ENCODE measurements around the gene ZHX3. TPM values are rescaled to one million over a fixed set of nuclear protein-coding genes. Genes with fewer than 3 reads are reported as not detected.

ZHX3 gene
- total and polyA plus RNA-seq, 2 of the 4 experiments (the other 2 are of a cell fraction), result 25.0 to 28.0 TPM

DNA sequence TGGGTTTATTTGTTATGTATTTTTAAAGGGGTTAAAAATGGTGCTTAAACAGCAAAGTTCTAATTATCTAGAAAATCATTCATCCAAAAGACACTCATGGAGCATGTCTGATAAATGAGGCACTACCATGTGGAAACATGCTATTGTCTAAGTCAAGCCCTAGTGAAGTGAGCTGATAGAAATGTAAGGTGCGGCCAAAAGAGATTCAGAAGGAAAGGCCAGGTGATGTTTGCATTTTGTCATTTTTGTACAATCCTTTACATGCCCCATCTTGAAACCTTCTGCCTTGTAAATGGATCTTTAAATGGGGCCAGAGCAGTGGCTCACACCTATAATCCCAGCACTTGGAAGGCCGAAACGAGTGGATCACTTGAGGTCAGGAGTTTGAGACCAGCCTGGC, 102.9 kb downstream of the ZHX3 start:
- intact Hi-C loops (cut with micrococcal nuclease), result no loop called here
- dilution Hi-C loops (cut with HindIII; ENCODE audit: low sequenced_read_pairs, unreplicated experiment), result no loop called here
- no peak overlapping the region for H3K56ac ChIP-seq (ENCODE audit: extremely low read depth, insufficient read depth, low read length)
- no peaks in the 10 kb centered on the region for H3K27me3 ChIP-seq (ENCODE audit: control insufficient read depth, insufficient read depth, low read length)
- no peak for TF ChIP-seq MAFK (IDR thresholded peaks at IDR 0.05; ENCODE audit: low read depth, low read length)
- TF ChIP-seq BHLHE40 (IDR thresholded peaks at IDR 0.05; ENCODE audit: low read depth, low read length), result no peak
- TF ChIP-seq, protein P1, sequence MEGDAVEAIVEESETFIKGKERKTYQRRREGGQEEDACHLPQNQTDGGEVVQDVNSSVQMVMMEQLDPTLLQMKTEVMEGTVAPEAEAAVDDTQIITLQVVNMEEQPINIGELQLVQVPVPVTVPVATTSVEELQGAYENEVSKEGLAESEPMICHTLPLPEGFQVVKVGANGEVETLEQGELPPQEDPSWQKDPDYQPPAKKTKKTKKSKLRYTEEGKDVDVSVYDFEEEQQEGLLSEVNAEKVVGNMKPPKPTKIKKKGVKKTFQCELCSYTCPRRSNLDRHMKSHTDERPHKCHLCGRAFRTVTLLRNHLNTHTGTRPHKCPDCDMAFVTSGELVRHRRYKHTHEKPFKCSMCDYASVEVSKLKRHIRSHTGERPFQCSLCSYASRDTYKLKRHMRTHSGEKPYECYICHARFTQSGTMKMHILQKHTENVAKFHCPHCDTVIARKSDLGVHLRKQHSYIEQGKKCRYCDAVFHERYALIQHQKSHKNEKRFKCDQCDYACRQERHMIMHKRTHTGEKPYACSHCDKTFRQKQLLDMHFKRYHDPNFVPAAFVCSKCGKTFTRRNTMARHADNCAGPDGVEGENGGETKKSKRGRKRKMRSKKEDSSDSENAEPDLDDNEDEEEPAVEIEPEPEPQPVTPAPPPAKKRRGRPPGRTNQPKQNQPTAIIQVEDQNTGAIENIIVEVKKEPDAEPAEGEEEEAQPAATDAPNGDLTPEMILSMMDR (conservative IDR thresholded peaks at IDR 0.05; ENCODE audit: low read depth, low read length), result no peak
- TF ChIP-seq MXI1 (IDR thresholded peaks at IDR 0.05; ENCODE audit: borderline replicate concordance, low read depth, low read length), result no peak
- no peak for TF ChIP-seq MAZ (IDR thresholded peaks at IDR 0.05; ENCODE audit: borderline replicate concordance, low read depth, low read length)
- TF ChIP-seq RCOR1 (IDR thresholded peaks at IDR 0.05; ENCODE audit: insufficient replicate concordance, low read length), result no peak
- TF ChIP-seq, protein P2, sequence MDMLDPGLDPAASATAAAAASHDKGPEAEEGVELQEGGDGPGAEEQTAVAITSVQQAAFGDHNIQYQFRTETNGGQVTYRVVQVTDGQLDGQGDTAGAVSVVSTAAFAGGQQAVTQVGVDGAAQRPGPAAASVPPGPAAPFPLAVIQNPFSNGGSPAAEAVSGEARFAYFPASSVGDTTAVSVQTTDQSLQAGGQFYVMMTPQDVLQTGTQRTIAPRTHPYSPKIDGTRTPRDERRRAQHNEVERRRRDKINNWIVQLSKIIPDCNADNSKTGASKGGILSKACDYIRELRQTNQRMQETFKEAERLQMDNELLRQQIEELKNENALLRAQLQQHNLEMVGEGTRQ (IDR thresholded peaks at IDR 0.05; ENCODE audit: low read depth, low read length), result no peak
- no peak for TF ChIP-seq FOS (IDR thresholded peaks at IDR 0.05; ENCODE audit: low read depth, low read length)
- no peak for TF ChIP-seq RAD21 (IDR thresholded peaks at IDR 0.05; ENCODE audit: low read length)
- TF ChIP-seq SMC3 (IDR thresholded peaks at IDR 0.05; ENCODE audit: low read depth, low read length), result no peak
- H3K27ac ChIP-seq (ENCODE audit: insufficient read depth, low read length), result no peak overlapping the region
- no peaks in the 10 kb centered on the region for H3K9me3 ChIP-seq (ENCODE audit: control insufficient read depth, insufficient read depth, low read length)
- CTCF ChIA-PET, result no interaction called here
- no peak overlapping the region for H4K5ac ChIP-seq (ENCODE audit: low read depth, low read length)
- POLR2A ChIA-PET (ENCODE audit: unreplicated experiment), result no interaction called here
- H3K9me1 ChIP-seq (ENCODE audit: insufficient read depth, low read length), result no peaks in the 10 kb centered on the region; the same call in 1 of the 2 replicates
- peaks cover 13% of the 10 kb centered on the region; the same call in 1 of the 2 replicates for H4K20me1 ChIP-seq (ENCODE audit: insufficient read depth, low read length)
- H2AFZ ChIP-seq (replicated peaks; ENCODE audit: low read length, poor library complexity), result no peak overlapping the region
- no peak overlapping the region for H2BK120ac ChIP-seq (ENCODE audit: low read depth, low read length)
- H4K8ac ChIP-seq (ENCODE audit: low read depth in 2 of 2, low read length in 2 of 2), result no peak overlapping the region
- no peak overlapping the region for H2AK5ac ChIP-seq (ENCODE audit: low read depth, low read length)
- H2BK15ac ChIP-seq (ENCODE audit: low read depth, low read length), result no peak overlapping the region
- no peak overlapping the region for H3K18ac ChIP-seq (ENCODE audit: low read depth, low read length)
- H2BK5ac ChIP-seq (ENCODE audit: low read depth, low read length, poor library complexity, severe bottlenecking), result no peak overlapping the region
- H3K4me3 ChIP-seq (ENCODE audit: insufficient read depth, low read depth, low read length), result no peak overlapping the region
- DNase-seq, result no peak
- H2BK20ac ChIP-seq (ENCODE audit: low read depth, low read length), result no peak overlapping the region
- no peak overlapping the region for H3K9ac ChIP-seq (ENCODE audit: low read depth, low read length)
- no CpG with 5 or more reads among the region's 3 CpGs for WGBS, 2 experiments (ENCODE audit: extremely low coverage in 2 of 2, insufficient read length in 1 of 2)
- H3K79me1 ChIP-seq (ENCODE audit: low read depth in 1 of 2, low read length in 2 of 2), result peaks cover 9 to 50% of the 10 kb centered on the region in 2 experiments; a peak in 3 of 4 replicates
- in situ Hi-C loops (cut with MboI; ENCODE audit: low sequenced_read_pairs), result no loop called here
- H3K4me2 ChIP-seq (ENCODE audit: low read depth, low read length), result no peak overlapping the region
- no peak for ATAC-seq (ENCODE audit: low read depth)
- H3K4ac ChIP-seq (ENCODE audit: low read depth, low read length), result no peak overlapping the region
- no peak overlapping the region for H3K23ac ChIP-seq (ENCODE audit: low read depth, low read length)
- no peak overlapping the region for H4K91ac ChIP-seq (ENCODE audit: insufficient read depth, low read depth, low read length)
- no peak overlapping the region for H2AK9ac ChIP-seq (replicated peaks; ENCODE audit: low read depth, low read length, poor library complexity)
- no TSS peak for BruUV-seq (replicated peaks)
- H3K36me3 ChIP-seq (ENCODE audit: control insufficient read depth, insufficient read depth, low read length), result no peaks in the 10 kb centered on the region
- H3K4me1 ChIP-seq (ENCODE audit: control insufficient read depth, insufficient read depth, low read length), result peaks cover 5% of the 10 kb centered on the region
- H3K14ac ChIP-seq (replicated peaks; ENCODE audit: low read depth, low read length), result no peak overlapping the region
